Anterior cingulate cortex (tissue), 58 donors: ENCODE data around the gene C9orf50.

Experiments used
- DNase-seq, 58 donors: peaks; one replicate each; lab custom pipeline; 2025; lab: John Stamatoyannopoulos, UW

Gene C9orf50

DNA sequence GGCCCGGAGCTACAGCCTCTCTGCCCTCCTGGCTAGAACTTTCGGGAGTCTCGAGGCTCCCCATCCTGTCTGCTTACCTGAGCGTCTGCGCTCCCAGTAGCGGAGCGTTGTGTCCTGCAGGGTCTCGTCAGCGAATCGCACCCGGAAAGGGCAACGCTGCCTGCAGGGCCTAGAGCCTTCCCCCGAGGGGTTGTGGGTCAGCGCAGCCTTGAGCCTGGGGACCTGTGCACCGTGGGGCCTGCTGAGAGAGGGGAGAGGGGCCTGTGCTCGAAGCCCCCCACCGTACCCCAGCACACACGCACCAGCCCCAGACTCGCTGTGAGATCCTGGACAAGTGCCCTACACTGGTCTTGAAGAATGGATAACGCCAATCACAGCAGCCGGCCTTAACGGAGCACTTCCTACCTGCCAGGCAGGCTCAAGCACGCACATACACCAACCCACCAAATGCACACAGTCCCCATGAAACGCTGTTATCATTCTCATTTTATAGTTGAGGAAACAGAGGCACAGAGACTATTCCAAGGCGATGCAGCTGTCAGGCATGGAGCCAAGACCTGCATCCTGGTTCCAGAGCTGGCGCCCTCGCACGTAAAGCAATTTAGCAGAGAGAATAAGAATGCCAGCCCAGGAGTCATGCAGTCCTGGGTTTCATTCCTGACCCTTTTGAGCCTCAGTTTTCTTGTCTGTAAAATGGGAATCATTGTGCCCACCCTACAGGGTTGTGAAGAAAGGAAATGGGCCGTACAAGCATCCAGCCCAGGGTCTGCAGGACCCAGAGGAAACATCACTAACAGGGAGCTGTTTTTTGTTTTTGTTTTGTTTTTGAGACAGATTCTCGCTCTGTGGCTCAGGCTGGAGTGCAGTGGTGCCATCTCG is 5.3 kb downstream of the C9orf50 start:
- no peak for DNase-seq

- no peak for DNase-seq
These were observed 6.0 kb downstream of the C9orf50 start for GRCh38 chr9:129614932-129615331.

- peak in 55 of 58 donors; percentile 29 to 94 (median 81) for DNase-seq
These were observed 7.3 kb downstream of the C9orf50 start for GRCh38 chr9:129613520-129614175.

- DNase-seq = peak in 9 of 58 donors; percentile 33 to 70 (median 56)
These were observed 7.9 kb downstream of the C9orf50 start for GRCh38 chr9:129612815-129613519.

- no peak for DNase-seq
These were observed 8.8 kb downstream of the C9orf50 start for GRCh38 chr9:129612123-129612522.

DNA sequence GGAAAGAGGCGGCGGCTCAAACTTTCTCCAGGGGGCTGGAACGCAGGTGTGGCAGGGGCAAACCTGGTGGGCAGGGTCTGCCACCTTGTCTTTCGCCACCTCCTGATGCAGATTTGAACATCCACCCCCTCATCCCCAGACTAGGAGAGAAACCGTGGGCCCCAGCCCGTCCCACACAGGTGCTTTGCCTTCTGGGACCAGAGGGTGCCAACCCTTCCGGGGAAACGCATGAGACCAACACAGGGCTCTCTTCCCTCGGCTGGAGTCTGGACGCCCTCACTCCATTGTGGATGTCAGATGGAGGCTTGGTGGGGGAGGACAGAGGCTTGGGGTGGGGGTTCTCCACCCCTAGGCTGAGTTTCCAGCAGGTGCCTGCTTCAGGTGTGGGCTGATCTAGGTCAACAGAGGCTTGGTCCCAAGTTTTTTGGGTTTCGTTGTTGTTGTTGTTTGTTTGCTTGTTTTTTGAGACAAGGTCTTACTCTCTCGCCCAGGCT is 9.5 kb downstream of the C9orf50 start:
- DNase-seq = peak in 1 of 58 donors; percentile 37

- DNase-seq = peak in 51 of 58 donors; percentile 23 to 81 (median 53)
These were observed 10.2 kb downstream of the C9orf50 start for GRCh38 chr9:129610473-129611306.

- no peak for DNase-seq
These were observed 10.8 kb downstream of the C9orf50 start for GRCh38 chr9:129610213-129610472.

DNA sequence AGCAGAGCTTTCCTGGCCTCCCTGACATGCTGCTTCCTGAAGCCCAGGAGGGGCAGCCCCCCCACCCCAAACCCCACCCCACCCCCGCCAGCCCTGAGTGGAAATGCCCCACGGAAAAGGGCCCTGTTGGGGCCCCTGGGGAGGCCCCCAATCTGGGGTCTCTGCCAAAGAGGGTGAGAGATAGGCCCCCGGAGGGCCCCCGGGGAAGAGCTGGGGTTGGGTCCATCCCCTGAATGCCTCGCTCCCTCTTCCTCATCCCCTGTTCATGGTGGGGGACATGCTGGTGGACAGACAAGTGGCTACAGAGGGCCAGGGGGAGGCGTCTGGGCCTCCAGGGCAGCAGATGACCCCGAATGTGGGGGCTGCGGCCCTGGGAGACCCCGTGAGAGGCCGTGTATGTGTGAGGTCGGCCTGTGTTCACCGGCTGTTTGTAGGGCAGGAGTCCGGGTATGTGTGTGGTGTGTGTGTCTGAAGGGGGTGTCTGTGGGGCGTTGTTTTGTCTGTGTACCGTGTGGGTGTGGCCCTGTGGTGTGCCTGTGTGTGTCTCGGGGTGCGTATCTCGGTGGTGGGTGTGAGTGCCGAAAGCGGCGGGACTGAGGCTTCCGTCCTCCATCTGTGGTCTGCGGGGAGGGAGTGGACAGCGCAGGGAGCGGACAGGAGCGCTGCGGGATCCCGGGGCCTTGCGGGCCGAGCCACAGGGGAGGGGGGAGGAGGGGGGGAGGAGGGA is 11.3 kb downstream of the C9orf50 start:
- peak in 2 of 58 donors; percentile 7 to 10 for DNase-seq

DNA sequence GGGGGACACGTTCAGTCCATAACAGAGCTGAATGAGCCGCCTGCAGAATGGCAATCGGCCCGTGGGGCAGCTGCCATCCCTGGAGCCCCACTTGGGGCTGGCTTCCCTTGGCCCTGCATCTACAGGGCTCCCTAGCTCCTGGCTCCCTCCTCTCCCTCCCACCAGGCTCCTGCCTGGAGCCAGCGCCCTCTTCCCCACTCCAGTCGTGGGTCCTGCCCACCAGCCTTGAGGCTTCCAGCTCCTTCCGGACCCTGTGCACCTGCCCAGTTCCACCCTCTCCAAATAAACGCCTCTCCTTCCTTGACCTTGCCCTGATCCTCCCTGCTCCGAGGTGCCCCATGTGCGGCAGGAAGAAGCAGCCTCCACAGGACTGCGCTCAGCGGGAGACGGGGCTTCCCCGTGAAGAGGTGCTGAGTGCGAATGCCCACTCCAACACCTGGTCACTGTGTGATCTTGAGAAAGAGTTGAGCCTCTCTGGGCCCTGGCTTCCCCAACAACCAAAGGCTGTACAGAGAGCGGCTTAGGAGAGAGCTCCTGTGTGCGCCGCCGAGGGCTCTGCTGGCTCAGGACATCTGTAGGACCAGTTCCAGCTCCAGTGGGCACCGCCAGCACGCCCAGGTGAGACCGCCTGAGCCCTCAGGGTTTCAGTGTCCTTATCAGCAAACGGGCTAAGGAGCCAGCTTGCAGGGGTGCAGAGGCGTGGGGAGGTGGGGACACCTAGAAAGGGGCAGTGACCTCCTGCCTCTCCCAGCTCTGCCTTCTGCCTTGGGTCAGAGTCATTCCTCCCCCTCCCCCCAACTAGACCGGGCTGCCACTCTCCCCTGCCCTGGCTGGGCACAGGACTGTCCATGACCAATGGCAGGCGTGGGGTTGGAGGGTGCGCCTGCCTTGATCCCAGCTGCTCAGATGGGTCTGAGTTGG is 12.1 kb downstream of the C9orf50 start:
- no peak for DNase-seq

- DNase-seq = no peak
These were observed 13.9 kb downstream of the C9orf50 start for GRCh38 chr9:129607027-129607387.

- no peak for DNase-seq
These were observed 14.5 kb downstream of the C9orf50 start for GRCh38 chr9:129606161-129607026.

- no peak for DNase-seq
These were observed 16.1 kb downstream of the C9orf50 start for GRCh38 chr9:129604766-129605163.

DNA sequence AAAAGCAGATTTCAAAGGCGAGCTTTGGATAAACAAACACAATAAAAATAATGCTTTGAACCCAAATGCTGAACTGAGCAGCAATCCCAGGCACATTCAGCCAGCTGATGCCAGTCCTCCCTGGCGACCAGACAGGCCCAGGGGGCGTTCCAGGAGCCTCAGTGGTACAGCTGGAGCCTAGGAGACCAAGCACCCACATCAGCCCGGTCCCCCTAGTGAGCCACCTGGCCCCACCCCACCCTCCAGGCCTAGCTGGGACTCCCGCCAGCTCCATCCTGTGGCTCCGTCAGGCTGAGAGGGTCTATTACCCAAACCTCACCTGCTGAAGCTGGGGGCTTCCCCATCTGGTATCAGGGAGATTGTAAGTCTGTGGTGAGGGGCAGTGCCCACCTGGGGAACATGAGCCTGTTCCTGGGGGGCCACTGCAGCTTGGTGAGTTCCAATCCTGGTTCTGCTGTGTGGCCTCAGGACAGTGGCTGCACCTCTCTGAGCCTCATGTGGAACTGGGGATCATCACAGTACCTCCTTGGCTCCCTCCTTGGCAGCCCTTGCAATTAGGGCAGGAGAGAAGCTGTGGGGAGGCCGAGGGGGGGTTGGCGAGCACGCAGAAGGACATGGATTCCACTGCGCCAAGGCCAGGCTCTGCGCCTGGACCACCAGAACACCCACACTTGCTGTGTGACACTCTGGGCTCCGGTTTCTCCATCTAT is 16.7 kb downstream of the C9orf50 start:
- DNase-seq = no peak

DNA sequence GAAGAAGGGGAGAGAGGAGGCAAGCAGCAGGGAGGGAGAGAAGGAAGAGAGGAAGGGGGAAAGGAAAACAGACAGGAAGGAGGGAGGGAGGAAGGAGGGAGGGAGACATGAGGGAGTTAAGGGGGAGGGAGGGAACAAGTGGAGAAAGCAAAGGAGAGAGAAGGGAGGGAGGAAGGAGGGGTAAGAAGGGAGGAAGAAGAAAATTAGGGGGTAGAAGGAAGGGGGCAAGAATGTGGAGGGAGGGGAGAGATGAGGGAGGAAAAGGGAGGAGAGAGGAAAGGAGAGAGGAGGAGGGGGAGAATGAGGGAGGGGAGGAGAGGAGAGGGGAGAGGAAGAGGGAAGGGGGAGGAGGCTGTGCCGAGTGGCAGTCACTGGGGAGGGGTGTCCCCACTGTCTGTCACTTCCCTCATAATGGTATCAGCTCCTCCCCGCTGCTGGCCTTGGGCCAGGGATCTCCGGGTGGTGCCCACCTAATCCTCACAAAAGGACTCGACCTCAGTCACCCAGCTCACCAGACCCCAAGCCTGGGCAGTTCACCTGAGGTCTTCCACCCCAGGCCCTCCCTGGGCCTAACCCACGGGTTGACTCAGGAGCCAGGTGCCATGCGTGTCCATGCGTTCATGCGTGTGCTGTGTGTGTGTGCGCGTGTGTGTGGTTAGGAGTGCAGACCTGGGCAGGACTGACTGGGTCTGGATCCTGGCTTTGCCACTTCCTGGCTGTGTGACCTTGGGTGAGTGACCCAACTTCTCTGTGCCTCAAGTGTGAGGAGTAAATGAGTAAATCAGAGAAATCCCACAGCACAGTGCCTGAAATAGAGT is 18.1 kb downstream of the C9orf50 start:
- DNase-seq = peak in 1 of 58 donors; percentile 18

DNA sequence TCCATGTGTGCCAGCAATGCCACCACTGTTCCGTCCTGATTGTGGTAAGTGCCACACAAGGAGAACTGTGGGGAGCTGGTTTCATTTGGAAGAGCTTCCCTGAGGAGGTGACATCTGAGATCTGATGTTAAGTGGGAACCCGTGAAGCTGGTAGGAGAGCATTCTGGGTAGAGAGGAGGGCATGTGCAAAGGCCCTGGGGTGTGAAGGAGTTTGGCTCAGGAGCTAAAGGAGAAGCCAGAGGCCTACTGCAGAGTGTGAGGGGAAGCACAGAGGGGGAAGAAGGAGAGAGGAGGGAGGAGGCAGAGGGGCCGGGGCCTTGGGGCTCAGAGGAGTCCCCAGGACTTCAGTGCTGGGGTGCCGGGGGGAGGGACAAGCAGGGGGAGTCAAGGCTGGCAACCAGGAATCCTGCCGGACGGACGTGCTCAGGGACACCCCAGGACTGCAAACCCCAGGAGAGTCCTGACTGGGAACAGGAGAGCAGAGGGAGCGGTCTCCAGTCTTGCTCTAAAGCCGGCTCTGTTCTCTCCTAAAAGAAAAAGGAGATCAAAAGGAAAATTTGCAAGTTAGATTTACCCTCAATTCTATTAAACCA is 19.7 kb downstream of the C9orf50 start:
- no peak for DNase-seq
